HG02943 (cell line): Measurements from ENCODE around the gene TGOLN2.

ENCODE experiments used
- ATAC-seq: cut with Tn5 transposase; IDR thresholded peaks from one replicate; pipeline ENCODE4 v1.9.1; 2021; ENCODE audit warnings: mild to moderate bottlenecking, low read depth, moderate library complexity; ENCODE audit not compliant: unreplicated experiment

The TGOLN2 gene

DNA sequence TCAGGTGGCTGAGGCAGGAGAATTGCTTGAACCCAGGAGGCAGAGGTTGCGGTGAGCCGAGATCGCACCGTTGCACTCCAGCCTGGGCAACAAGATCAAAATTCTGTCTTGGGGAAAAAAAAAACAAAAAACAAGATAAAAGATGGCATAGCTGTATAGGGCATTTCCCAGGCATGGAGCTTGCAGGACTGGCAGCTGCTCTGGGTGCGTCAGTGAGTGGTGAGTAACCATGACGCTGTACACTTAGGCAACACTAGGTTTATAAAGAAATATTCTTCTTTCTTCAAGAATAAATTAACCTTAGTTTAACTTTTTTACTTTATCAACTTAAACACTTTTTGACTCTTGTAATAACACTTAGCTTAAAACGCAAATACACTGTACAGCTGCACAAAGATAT is 15.4 kb downstream of the TGOLN2 start:
- ATAC-seq = no peak

GRCh38 chr2:85310330-85310729 is 17.5 kb downstream of the TGOLN2 start:
- ATAC-seq = no peak

GRCh38 chr2:85309699-85310321 is 18.0 kb downstream of the TGOLN2 start:
- ATAC-seq = no peak

GRCh38 chr2:85308896-85309555 is 18.8 kb downstream of the TGOLN2 start:
- no peak for ATAC-seq

GRCh38 chr2:85308201-85308600 is 19.6 kb downstream of the TGOLN2 start:
- no peak for ATAC-seq

DNA sequence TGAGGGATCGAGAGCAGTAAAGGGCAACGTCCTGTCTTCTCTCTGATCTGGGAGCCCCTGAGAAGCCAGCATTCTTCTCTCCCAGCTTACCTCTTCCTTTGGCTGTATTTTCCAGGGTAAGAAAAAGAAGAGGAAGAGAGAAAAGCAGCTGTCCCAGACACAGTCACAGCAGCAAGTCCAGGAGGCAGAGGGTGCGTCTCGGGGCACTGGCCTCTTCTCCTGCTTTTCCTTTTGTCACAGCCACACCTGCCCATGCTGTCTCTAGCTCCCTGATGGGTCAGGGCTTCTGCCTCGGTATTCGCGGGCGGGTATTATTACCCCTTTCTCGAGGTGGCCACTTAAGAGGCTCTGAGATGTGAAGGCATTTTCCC is 20.3 kb downstream of the TGOLN2 start:
- no peak for ATAC-seq

DNA sequence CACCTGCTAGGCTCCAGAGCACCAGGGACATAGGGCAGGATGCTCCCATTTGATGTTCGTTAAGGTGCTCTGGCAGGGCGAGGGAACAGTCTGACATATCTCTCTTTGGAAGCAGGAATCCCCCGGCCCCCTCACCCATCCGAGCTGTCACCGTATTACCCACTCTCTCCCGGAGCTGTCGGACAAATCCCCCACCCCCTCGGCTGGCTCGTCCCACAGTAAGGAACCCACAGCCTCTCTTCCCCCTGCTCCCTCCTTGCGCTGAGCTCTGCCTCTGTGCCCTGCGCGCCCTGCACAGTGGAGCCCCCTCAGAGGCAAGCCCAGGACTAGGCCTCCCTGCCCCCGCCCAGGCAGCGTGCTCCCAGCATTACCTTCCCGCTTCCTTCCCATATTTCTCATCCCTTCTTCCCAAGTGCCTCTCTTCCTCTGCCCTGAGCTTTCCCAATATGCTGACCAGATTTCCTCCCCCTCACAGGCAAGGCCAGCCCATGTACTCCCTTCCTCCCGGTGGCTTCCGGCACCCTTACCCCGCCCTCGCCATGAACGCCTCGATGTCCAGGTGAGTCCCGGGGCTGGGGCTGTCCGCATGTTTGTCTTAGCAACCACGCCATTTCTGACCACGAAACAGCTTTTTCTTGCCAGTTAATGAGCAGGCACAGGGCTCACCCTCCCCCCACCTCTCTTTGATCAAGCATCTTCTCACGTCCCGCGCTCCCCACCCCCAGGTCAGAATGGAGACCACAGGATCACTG is 23.8 kb downstream of the TGOLN2 start:
- no peak for ATAC-seq

- ATAC-seq = no peak
These were observed 25.7 kb downstream of the TGOLN2 start for GRCh38 chr2:85302121-85302520.

DNA sequence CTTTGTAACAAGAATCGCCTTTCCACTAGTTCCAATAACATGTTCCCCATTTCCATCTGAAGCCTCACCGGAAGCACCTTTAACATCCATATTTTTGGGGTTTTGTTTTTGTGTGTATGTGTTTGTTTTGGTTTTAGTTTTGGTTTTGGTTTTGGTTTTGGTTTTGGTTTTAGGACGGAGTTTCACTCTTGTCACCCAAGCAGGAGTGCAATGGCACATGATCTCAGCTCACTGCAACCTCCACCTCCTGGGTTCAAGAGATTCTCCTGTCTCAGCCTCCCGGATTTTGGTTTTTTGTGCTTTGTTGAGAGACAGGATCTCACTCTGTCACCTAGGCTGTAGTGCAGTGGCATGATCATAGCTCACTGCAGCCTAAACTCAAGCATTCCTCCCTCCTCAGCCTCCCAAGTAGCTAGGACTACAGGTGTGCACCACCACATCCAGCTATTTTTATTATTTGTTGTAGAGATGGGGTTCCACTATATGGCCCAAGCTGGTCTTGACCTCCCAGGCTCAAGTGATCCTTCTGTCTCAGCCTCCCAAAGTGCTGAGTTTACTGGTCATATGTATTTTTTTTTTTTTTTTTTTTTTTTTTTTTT is 36.3 kb downstream of the TGOLN2 start:
- no peak for ATAC-seq

DNA sequence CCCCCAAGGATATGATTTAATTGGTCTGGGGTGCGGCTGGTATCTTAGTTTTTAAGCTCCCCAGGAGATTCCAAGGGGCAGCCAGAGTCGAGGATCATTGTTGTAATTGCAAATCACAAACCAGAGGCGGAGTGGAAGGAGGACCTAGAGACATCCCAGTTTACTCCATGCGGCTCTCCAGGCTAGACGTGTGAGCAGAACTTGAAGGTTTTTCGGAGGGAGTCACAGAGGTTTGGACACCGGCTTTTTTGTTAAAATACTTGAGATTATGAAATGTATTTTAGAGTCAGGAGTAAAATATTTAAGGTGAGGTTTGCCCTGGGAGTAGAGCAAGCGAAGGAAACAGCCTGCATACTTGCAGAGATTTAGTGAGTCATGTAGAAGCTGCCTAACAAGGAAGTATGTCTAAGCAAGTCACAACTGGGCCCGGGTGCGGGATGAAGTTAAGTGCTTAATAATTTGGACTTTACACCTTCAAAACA is 39.5 kb downstream of the TGOLN2 start:
- no peak for ATAC-seq

DNA sequence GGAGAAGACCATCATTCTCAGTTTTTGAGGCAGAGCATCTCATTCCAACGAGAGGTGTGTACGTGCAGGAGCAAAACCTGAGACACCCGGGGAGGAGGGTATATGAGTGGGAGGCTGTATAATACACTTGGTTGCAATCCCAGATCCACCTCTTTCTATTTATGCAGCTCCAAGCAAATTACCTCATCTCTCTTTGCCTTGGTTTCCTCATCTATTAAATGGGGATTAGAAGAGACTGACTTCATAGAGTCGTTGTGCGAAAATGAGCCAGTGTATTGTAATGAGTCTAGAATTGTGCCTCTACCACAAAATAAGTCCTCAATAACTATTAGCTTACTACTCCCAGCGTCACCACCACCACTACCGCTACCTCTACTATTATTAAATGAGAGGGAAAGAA is 40.1 kb downstream of the TGOLN2 start:
- ATAC-seq = no peak

- ATAC-seq = no peak
These were observed 40.9 kb downstream of the TGOLN2 start for GRCh38 chr2:85286918-85287317.

GRCh38 chr2:85283641-85284040 is 44.1 kb downstream of the TGOLN2 start:
- ATAC-seq = no peak

GRCh38 chr2:85282914-85283313 is 44.9 kb downstream of the TGOLN2 start:
- ATAC-seq = no peak

- ATAC-seq = no peak
These were observed 46.2 kb downstream of the TGOLN2 start for GRCh38 chr2:85281553-85281952.

- ATAC-seq = no peak
These were observed 49.4 kb downstream of the TGOLN2 start for GRCh38 chr2:85278361-85278760.

DNA sequence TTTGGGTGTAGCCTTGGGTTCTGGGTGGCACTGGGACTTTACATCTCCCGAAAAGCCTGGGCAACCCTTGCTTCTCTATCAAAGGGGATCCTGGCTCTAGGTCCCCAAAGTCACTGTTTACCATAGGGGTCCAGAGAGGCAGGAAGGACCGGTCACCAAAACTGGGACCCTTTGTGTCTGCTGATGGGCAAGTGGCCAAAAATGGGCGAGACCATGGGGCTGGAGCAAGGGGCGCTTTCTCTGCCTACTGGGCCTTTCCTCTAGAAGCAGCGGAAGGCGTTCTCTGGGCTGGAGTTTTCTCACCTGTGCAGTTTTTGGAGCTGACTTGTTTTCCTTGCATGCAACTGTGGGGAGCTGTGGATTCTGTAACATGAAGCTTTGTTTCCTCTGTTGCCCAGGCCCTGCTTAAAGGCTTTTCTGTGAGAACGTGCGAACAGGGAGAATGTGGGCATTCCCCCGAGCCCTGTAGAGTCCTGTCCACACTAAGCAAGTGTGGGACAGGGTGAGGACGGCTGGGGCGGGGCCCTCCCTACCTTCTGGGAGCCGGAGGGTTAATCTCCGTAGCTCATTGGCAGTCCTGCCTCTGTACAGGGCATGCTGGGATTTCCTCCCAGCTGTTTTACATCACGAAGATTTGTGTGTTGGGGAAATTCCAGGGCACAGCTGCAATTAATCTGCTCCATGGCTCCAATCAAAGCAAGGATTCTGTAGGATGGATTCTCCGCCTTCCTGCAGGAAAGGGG is 50.2 kb downstream of the TGOLN2 start:
- ATAC-seq = no peak

- no peak for ATAC-seq
These were observed 51.1 kb downstream of the TGOLN2 start for GRCh38 chr2:85276571-85277118.

DNA sequence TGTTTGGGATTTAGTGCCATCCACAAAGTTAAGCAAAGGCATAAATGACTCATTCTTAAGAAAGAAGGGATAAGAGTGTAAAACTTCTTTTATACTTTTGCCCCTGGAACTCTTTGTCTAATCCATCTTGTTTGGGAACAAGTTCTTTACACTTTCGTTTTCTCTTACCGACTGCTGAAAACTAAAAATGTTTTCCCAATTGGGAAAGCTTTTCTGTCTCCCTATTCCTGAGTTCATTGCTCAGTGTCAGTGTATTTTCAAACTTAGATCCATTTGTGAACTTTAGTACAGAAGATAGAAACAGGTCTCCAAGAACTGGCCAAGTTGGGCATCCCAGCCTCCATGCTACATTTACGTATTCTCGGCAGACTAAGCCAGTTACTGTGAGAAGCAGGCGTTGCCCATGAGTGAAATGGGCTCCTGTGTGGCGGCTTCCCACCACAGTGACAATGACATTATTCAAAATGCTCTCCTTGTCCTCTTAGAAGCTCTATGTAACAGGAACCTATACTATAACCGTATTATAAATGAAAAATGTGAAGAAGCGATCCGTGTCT is 51.7 kb downstream of the TGOLN2 start:
- ATAC-seq = no peak
